Testis (tissue), 2 donors: ENCODE data around the gene SCAMP2.

Experiments used
- CTCF ChIP-seq, 3 experiments: fragments of 450-650 bp in 2 of 3; fragments of 200-600 bp in 1 of 3; sonication (generic) in 1 of 3; IDR thresholded peaks; one replicate each; pipeline ENCODE4 v1.5.1; 2016 to 2019; ENCODE audit warnings: antibody characterized with exemption in 3 of 3, mild to moderate bottlenecking in 2 of 3, moderate library complexity in 1 of 3
- POLR2A ChIP-seq: fragments of 450-650 bp; IDR thresholded peaks from one replicate; pipeline ENCODE4 v1.6.1; 2017; ENCODE audit warnings: antibody characterized with exemption, mild to moderate bottlenecking, moderate library complexity

- TF ChIP-seq CTCF (IDR thresholded peaks at IDR 0.05) (no peak), POLR2A (no peak)
These were observed 7.1 kb downstream of the SCAMP2 start for GRCh38 chr15:74866090-74866489.
